ENCODE results near the gene SMARCA1.
"Not testable (repeated sequence)": the region's sequence is repeated elsewhere in the genome, so short reads cannot be mapped to it uniquely, and the experiment has no call there.

Gene SMARCA1, protein sequence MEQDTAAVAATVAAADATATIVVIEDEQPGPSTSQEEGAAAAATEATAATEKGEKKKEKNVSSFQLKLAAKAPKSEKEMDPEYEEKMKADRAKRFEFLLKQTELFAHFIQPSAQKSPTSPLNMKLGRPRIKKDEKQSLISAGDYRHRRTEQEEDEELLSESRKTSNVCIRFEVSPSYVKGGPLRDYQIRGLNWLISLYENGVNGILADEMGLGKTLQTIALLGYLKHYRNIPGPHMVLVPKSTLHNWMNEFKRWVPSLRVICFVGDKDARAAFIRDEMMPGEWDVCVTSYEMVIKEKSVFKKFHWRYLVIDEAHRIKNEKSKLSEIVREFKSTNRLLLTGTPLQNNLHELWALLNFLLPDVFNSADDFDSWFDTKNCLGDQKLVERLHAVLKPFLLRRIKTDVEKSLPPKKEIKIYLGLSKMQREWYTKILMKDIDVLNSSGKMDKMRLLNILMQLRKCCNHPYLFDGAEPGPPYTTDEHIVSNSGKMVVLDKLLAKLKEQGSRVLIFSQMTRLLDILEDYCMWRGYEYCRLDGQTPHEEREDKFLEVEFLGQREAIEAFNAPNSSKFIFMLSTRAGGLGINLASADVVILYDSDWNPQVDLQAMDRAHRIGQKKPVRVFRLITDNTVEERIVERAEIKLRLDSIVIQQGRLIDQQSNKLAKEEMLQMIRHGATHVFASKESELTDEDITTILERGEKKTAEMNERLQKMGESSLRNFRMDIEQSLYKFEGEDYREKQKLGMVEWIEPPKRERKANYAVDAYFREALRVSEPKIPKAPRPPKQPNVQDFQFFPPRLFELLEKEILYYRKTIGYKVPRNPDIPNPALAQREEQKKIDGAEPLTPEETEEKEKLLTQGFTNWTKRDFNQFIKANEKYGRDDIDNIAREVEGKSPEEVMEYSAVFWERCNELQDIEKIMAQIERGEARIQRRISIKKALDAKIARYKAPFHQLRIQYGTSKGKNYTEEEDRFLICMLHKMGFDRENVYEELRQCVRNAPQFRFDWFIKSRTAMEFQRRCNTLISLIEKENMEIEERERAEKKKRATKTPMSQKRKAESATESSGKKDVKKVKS

DNA sequence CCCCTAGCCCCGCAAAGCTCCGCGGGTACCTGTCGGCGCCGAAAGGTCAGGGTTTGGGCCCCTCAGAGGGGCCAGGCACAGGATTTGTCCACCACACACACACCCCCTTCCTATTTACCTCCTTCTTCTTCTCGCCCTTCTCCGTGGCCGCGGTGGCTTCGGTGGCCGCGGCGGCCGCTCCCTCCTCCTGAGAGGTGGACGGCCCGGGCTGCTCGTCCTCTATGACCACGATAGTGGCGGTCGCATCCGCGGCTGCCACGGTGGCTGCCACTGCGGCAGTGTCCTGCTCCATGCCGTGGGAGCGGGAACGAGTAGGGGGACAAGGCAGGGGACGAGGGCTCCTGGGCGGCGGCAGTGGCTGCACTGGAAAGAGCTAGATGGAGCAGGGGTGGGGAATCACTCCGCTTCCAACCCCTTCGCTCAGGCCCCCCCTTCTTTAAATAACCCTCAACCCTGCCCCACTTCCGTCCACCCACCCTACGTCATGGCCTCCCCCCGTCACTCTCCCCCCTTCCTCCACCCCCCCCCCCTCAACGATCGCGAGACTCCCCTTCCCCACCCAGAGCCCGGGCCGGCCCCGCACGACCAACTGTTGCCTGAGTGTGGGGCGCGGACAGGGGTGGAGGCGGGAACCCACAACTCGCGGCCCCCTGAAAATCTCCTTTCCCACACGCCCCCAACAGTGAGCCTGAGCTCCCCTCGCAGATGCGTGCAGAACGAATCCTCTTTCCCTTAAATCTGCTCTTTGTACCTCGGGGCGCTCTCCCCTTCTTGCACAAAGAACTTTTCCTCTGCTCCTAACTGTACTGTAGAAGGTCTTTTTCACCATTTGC is at the start of gene SMARCA1:
SMARCA1 (minus strand) TSS at position 412 of the 833 bp plus-strand sequence; CDS start at position 292, 120 bp downstream.
- DNase-seq = peak; percentile 29

DNA sequence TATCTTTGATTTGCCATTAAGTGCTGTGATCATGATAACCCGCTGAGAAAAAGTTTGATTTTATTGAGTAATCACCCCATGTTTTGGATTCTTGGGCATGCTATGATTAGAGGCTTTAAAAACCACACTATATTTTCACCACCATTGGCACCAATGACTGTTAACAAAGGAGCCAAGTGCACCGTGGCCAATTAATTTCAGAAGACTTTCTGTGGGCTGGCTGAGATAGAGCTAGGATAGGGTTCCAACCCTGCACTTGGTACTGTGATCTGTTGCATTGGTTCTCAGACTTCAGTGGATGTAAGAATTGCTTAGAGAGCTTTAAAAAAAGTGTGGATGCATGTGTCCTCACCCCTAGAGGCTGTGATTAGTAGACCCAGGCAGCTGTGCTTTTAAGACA is 49.1 kb upstream of the SMARCA1 start:
- no peak for DNase-seq

DNA sequence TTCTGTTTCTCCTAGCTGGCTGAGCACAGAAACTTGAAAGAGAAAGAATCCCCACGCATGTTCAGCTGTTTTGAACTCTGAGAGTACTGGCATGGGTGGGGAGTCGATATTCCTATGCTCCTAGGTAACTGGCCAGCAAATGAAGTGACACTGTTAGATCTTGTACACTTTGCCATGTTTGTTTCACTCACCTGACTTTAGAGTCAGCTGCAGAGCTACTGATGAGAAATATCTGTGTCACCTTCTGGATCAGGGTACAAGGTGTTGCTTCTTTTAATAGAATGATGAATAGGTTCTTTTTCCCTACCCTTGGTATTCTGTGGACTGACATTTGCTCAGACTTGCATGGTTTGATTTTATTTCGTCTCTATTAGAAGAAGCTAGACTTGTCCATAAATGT is 45.1 kb upstream of the SMARCA1 start:
- DNase-seq = no peak

DNA sequence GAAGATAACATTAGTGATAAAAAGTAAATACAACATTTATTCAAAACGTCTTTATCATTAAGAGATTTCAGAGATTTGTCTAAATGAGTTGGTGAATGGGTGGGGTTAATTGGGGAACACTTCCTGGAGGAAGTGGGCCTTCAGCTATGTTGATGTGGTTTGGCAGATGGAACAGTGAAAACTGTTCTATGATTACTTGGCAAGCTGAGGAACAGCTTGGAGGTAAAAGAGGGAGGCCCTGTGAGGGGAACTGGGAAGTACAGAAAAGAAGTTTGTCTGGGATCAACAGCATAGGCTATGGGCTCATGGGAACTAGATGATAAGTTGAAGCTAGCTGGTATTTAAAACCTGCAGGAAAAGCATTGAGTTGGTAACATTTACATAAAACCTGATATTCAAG is 42.8 kb upstream of the SMARCA1 start:
- no peak for DNase-seq

GRCh38 chrX:129565046-129565650 is 41.9 kb upstream of the SMARCA1 start:
- DNase-seq = no peak

DNA sequence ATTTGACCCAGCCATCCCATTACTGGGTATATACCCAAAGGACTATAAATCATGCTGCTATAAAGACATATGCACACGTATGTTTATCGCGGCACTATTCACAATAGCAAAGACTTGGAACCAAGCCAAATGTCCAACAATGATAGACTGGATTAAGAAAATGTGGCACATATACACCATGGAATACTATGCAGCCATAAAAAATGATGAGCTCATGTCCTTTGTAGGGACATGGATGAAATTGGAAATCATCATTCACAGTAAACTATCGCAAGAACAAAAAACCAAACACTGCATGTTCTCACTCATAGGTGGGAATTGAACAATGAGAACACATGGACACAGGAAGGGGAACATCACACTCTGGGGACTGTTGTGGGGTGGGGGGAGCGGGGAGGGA is 41.1 kb upstream of the SMARCA1 start:
- DNase-seq = not testable (repeated sequence)

DNA sequence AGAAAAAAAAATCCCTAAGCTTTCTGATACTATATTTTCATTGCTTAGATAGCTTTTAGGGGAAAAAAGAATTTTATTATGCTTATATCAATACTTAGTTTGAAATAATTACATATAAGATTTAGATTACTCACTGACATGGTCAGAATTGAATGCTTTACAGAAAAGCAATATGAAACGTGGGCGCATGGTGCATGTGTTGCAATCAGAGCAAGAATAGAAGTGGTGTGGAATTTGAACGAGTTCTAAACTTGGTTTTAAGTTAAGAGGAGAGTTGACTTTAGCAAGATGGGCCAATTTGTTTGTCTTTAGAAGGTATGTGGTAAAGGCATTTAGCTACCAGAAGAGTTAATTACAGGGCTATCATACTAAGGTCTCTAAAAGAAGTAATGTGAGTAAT is 38.2 kb upstream of the SMARCA1 start:
- no peak for DNase-seq

GRCh38 chrX:129559783-129560182 is 36.5 kb upstream of the SMARCA1 start:
- DNase-seq = no peak

DNA sequence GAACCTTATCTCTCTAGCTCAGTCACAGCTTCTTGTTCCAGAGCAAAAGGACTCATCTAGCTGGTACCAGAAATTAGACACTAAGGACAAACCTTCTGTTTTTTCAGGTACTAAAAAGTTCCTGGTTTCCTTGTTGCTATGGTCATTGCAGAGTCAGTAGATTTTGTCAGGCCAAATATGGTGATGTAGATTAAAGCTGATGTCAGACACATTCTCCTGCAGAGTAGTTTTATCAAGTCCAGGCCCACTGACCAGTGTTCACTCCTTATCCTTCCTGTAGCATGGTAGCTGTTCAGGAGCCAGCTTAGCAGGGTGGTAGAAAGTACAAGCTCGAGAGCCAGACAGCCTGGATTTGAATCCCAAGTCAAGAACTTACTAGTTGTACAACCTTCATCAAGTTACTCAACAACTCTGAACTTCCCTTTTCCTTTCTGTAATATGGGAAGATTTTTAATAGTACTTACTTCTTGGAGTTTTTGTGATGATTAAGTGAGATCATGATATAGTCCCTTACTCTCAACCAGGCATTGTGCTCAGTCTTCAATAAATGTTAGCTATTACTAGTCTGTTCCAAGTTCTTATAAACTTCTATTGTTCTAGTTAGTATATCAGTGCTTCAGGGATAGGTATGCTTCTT is 34.7 kb upstream of the SMARCA1 start:
- DNase-seq = no peak

GRCh38 chrX:129556806-129557315 is 33.6 kb upstream of the SMARCA1 start:
- no peak for DNase-seq

GRCh38 chrX:129554816-129555215 is 31.5 kb upstream of the SMARCA1 start:
- not testable (repeated sequence) for DNase-seq

GRCh38 chrX:129553619-129554288 is 30.5 kb upstream of the SMARCA1 start:
- no peak for DNase-seq

DNA sequence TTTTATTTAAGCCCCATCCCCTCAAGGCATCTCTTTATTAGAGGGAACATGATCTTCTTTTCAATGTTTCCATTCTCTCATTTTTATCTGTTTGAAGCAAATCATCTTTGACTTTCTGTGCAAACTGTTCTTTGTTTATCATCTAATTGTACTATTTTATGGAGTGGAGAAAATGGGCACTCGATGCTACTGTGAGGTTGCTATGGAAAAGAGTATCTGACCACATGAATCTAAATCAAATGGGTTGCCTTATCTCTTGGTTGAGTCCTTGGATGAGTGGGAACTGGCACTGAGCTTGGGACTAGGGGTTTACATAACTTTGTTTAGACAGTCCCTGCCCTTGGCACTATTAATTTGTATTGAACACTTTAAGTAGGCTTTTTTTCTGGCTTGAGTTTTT is 25.8 kb upstream of the SMARCA1 start:
- DNase-seq = no peak

DNA sequence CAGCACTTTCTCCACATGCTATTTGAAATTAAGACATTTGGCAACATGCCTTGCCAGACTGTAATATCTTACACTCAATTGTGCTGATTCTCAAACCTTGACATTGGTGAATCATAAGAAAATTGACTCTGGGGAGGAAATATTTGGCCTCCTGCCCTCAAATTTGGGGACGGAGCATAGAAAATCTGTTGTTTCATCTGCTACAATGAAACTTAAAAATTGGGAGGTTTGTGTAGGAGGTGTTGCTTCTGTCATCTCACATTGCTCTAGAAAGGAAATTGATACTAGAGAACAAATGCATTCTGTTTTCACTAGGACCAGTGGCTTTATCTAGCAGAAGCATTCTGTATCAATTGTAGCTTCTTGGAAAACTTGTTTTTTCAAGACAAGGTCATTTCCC is 22.1 kb upstream of the SMARCA1 start:
- DNase-seq = no peak

GRCh38 chrX:129544780-129545179 is 21.5 kb upstream of the SMARCA1 start:
- no peak for DNase-seq

GRCh38 chrX:129540722-129541184 is 17.5 kb upstream of the SMARCA1 start:
- DNase-seq = no peak

GRCh38 chrX:129540068-129540653 is 16.9 kb upstream of the SMARCA1 start, which contains the start of gene OCRL:
OCRL (plus strand) TSS chrX:129540259; CDS start chrX:129540440, 181 bp downstream.
- DNase-seq = peak; percentile 66

- no peak for DNase-seq
Measured at GRCh38 chrX:129534816-129535578, 11.7 kb upstream of the SMARCA1 start.

- DNase-seq = no peak
Measured at GRCh38 chrX:129531132-129531531, 7.8 kb upstream of the SMARCA1 start.
